ENCODE data around the gene ACTRT2. TPM values are rescaled to one million over a fixed set of nuclear protein-coding genes. Genes with fewer than 3 reads are reported as not detected.

ACTRT2 gene
- total RNA-seq, 1 donor from 2014 or later, result not detected

GRCh38 chr1:3002349-3003038 lies 18.8 kb upstream of the ACTRT2 start:
- peaks cover 13 to 46% of the 10 kb centered on the region in 2 donors for H3K4me1 ChIP-seq
- no peak for TF ChIP-seq CTCF (IDR thresholded peaks at IDR 0.05)
- intact Hi-C loops (cut with DNase I), result loop anchor here (5.0 kb wide), 1 partner anchor 75 kb away; no protein-coding TSS in a partner anchor
- peaks cover 3 to 7% of the 10 kb centered on the region in 2 donors for H3K9me3 ChIP-seq
- H3K27ac ChIP-seq, result no peak overlapping the region
- DNase-seq (ENCODE audit: low spot score in 2 of 2), result peak in 1 of 2 donors; percentile 58
- H3K36me3 ChIP-seq, result no peaks in the 10 kb centered on the region
- H3K27me3 ChIP-seq, result no peaks in the 10 kb centered on the region
- H3K4me3 ChIP-seq, result no peak overlapping the region

GRCh38 chr1:3003039-3003940 lies 18.0 kb upstream of the ACTRT2 start:
- intact Hi-C loops (cut with DNase I), result loop anchor here (5.0 kb wide), 1 partner anchor 76 kb away; no protein-coding TSS in a partner anchor
- Histone ChIP-seq H3K27me3 (no peaks in the 10 kb centered on the region), H3K36me3 (no peaks in the 10 kb centered on the region), H3K27ac (peak overlapping the region in 1 of 2 donors; percentile 75), H3K4me3 (no peak overlapping the region), H3K4me1 (peaks cover 13 to 38% of the 10 kb centered on the region in 2 donors), H3K9me3 (peaks cover 5 to 11% of the 10 kb centered on the region in 2 donors)
- TF ChIP-seq CTCF (IDR thresholded peaks at IDR 0.05), result no peak
- peak in 1 of 2 donors; percentile 57 for DNase-seq (ENCODE audit: low spot score in 2 of 2)

- Histone ChIP-seq H3K27ac (peak overlapping the region in 1 of 2 donors; percentile 75), H3K27me3 (no peaks in the 10 kb centered on the region), H3K4me1 (peaks cover 8 to 32% of the 10 kb centered on the region in 2 donors), H3K4me3 (no peak overlapping the region), H3K9me3 (peaks cover 5 to 11% of the 10 kb centered on the region in 2 donors), H3K36me3 (no peaks in the 10 kb centered on the region)
- no peak for TF ChIP-seq CTCF (IDR thresholded peaks at IDR 0.05)
- no peak for DNase-seq (ENCODE audit: low spot score in 2 of 2)
- intact Hi-C loops (cut with DNase I), result loop anchor here (5.0 kb wide), 1 partner anchor 77 kb away; no protein-coding TSS in a partner anchor
Observed at GRCh38 chr1:3003941-3004270, 17.4 kb upstream of the ACTRT2 start.

GRCh38 chr1:3004285-3005205 lies 16.7 kb upstream of the ACTRT2 start:
- Histone ChIP-seq H3K4me1 (peaks cover 8 to 28% of the 10 kb centered on the region in 2 donors), H3K4me3 (no peak overlapping the region), H3K9me3 (peaks cover 5 to 11% of the 10 kb centered on the region in 2 donors), H3K27ac (peak overlapping the region; percentile 42 to 75), H3K27me3 (no peaks in the 10 kb centered on the region), H3K36me3 (no peaks in the 10 kb centered on the region)
- DNase-seq (ENCODE audit: low spot score in 2 of 2), result peak in 1 of 2 donors; percentile 57
- intact Hi-C loops (cut with DNase I), result loop anchor here (5.0 kb wide), 1 partner anchor 77 kb away; no protein-coding TSS in a partner anchor
- no peak for TF ChIP-seq CTCF (IDR thresholded peaks at IDR 0.05)

- Histone ChIP-seq H3K9me3 (peaks cover 5 to 11% of the 10 kb centered on the region in 2 donors), H3K27me3 (no peaks in the 10 kb centered on the region), H3K27ac (peak overlapping the region; percentile 42 to 75), H3K4me3 (no peak overlapping the region), H3K4me1 (peaks cover 8 to 20% of the 10 kb centered on the region in 2 donors), H3K36me3 (no peaks in the 10 kb centered on the region)
- intact Hi-C loops (cut with DNase I), result no loop called here
- peak in 1 of 2 donors; percentile 82 for DNase-seq (ENCODE audit: low spot score in 2 of 2)
- TF ChIP-seq CTCF (IDR thresholded peaks at IDR 0.05), result no peak
Observed at GRCh38 chr1:3005771-3006170, 15.5 kb upstream of the ACTRT2 start.

Measured in ascending aorta (tissue), 2 donors.